Ovary (tissue), 9 donors: ENCODE measurements around the gene MTUS2. TPM values are rescaled to one million over a fixed set of nuclear protein-coding genes. Genes with fewer than 3 reads are reported as not detected.

Experiments used
- DNase-seq, 5 donors: peaks; one replicate each; pipeline ENCODE4 v3.0.0-alpha.2; 2019 to 2020
- H3K27ac ChIP-seq, 2 donors: fragments of 200-600 bp; one replicate each; pipeline versions ENCODE4 v1.5.1 to v1.8.0; 2019 to 2022
- H3K27me3 ChIP-seq: fragments of 200-600 bp; one replicate; pipeline ENCODE4 v1.8.0; 2022
- H3K36me3 ChIP-seq: fragments of 200-600 bp; sonication (generic); one replicate; pipeline ENCODE4 v1.5.1; 2019
- H3K4me1 ChIP-seq: one replicate; pipeline ENCODE4 v1.8.1; 2013; ENCODE audit warnings: mild to moderate bottlenecking, moderate library complexity; ENCODE audit not compliant: insufficient read depth
- H3K4me3 ChIP-seq: fragments of 200-600 bp; sonication (generic); one replicate; pipeline ENCODE4 v1.5.1; 2017
- H3K9me3 ChIP-seq, 2 donors: fragments of 200-600 bp in 1 of 2; sonication (generic) in 1 of 2; one replicate each; pipeline versions ENCODE4 v1.5.1 to v1.8.1; 2013 to 2019; ENCODE audit warnings: mild to moderate bottlenecking in 1 of 2, moderate library complexity in 1 of 2
- EP300 ChIP-seq: sonication (generic); formaldehyde crosslinking; IDR thresholded peaks from one replicate; pipeline ENCODE4 v1.6.1; 2017; ENCODE audit warnings: antibody characterized with exemption
- POLR2A ChIP-seq: fragments of 450-650 bp; IDR thresholded peaks from one replicate; pipeline ENCODE4 v1.6.1; 2017; ENCODE audit warnings: antibody characterized with exemption, mild to moderate bottlenecking, moderate library complexity
- WGBS, 3 donors: extraction: QIAGEN DNeasy Blood & Tissue Kit in 1 of 3; methylation state at CpG; one replicate each; pipeline versions ENCODE4 v1.1.5 to v1.1.7; 2013 to 2017; 5-methylcytosine and 5-hydroxymethylcytosine counted together
- intact Hi-C, 4 donors: fragments of 100-400 bp; cut with DNase I; formaldehyde crosslinking; loops; one replicate each; pipeline versions ENCODE4 v1.11.0 to v1.15.1; 2022 to 2023
- polyA plus RNA-seq, 2 donors: library from polyadenylated mRNA; stranded (reverse); fragments of 200-250 nt in 1 of 2; fragments of 350-450 nt in 1 of 2; fragmentation: Illumina TruSeq in 1 of 2; extraction: RNeasy Lipid Tissue Mini Kit (QIAGEN cat#74804) in 1 of 2; gene quantifications; one replicate each; pipeline ENCODE4 v1.2.3, GENCODE V29; 2013 to 2014
- total RNA-seq, 7 donors: library from RNA; depleted of rRNA in 2 of 7; stranded (reverse); fragments of >200 nt in 2 of 7; fragmentation: NEBNext Ultra II Directional in 3 of 7; extraction: Animal tissue kit (Norgen Biotek cat#: 25700) in 3 of 7; gene quantifications; one replicate each; pipeline versions ENCODE4 v1.1.0 to v1.2.4, GENCODE V29; 2016 to 2023
- TF ChIP-seq, protein P1 (sequence below), 3 donors: fragments of 450-650 bp in 2 of 3; fragments of 200-600 bp in 1 of 3; IDR thresholded peaks; one replicate each; pipeline versions ENCODE4 v1.5.1 to v1.8.0; 2016 to 2022; ENCODE audit warnings: antibody characterized with exemption in 3 of 3, mild to moderate bottlenecking in 1 of 3
- donor health status: DM: no; HTN: no; CAD: no; lungs with moderate emphysema.
- donor health status: DM: no; HTN: no; CAD: no.
- donor health status: Bipolar disorder and iron deficiency.
- donor health status: DM: yes; HTN: yes; CAD: no.
- donor health status: DM: no; HTN: no; CAD: no.
- donor health status: DM: yes; HTN: yes; CAD: no.

The MTUS2 gene
- total and polyA plus RNA-seq, 9 donors: 1.5 to 8.7 (median 5.4) TPM

DNA sequence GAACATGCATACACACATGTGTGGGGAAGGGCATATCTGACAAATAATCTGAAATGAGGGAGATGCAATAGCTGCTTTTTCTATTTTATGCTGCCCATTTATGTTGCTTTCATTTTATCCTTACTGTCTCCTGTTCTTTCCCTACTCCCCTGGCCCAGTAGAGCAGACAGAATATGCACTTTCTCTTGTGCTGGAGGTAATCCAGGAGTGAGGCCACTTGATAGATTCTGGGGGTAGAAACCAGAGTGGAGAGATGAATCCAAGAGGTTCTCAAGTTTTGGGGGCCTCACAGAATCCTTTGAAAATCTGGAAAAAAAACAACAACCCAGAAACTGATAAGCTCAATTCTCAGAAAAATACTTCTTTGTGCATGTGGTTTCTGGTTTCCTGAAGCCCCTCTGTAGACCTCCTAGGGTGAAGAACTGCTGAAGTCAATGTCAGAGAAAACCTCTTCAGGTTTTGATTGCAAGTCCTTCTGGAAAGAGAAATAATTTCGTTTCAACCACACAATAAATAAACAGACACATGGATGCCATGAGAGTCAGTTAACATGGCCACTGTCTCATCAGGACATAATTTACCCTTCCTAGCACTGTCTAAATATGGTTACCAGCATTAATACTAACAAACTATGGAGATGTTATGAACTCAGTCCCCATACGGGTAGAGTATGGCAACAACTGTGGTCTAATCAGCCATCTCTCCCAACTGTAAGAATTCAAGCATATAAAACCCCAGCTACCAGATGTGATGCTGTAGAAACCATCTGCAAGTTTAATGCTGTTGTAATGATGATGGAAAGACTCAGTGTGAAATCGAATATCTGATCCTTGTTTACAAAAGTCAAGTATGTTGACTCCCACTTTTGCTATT lies 419.8 kb downstream of the MTUS2 start:
- Histone ChIP-seq H3K4me1 (no peaks in the 10 kb centered on the region), H3K36me3 (no peaks in the 10 kb centered on the region), H3K4me3 (no peak overlapping the region), H3K27me3 (no peaks in the 10 kb centered on the region), H3K27ac (no peak overlapping the region), H3K9me3 (no peaks in the 10 kb centered on the region)
- no peak for TF ChIP-seq EP300
- TF ChIP-seq POLR2A: no peak
- TF ChIP-seq, protein P1, sequence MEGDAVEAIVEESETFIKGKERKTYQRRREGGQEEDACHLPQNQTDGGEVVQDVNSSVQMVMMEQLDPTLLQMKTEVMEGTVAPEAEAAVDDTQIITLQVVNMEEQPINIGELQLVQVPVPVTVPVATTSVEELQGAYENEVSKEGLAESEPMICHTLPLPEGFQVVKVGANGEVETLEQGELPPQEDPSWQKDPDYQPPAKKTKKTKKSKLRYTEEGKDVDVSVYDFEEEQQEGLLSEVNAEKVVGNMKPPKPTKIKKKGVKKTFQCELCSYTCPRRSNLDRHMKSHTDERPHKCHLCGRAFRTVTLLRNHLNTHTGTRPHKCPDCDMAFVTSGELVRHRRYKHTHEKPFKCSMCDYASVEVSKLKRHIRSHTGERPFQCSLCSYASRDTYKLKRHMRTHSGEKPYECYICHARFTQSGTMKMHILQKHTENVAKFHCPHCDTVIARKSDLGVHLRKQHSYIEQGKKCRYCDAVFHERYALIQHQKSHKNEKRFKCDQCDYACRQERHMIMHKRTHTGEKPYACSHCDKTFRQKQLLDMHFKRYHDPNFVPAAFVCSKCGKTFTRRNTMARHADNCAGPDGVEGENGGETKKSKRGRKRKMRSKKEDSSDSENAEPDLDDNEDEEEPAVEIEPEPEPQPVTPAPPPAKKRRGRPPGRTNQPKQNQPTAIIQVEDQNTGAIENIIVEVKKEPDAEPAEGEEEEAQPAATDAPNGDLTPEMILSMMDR (IDR thresholded peaks at IDR 0.05): no peak
- intact Hi-C loops: no loop called here
- WGBS, 3 donors: 14 to 28% (median 18%) methylated on average over 3 of the region's 3 CpGs
- DNase-seq: no peak

DNA sequence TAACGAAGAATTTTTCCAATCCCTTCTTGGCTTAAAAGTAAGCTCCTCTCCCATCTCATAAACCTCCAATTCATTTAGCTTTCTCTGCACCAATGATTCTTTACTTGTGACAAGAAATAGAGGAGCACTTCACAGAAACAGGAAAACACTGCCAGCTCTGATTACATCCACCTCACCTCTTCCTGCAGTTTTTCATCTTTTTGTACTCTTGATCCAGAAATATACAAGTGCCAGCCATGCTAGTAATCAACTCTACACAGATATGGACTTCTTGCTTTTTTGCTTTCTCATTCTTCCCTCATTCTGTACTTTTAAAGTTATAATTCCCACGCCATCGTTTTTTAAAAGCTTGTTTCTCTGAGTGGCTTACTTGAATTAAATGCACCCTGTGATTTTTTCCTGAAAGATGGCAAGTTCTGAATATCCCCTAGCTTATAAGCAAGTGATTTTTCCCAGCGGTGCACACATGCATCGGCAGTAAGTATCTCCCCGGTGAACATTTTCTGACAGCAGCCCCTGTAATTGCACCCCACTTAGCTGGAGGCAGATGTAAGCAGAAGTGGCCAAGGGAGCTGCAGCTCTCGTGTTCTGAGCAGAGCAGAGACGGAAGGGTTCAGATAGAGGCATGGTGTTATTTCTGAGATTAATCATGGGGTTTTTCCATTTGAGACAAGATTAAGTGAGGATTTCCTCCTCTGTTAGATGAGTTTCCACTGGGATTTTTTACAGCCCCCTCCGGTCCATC lies 434.7 kb downstream of the MTUS2 start:
- H3K4me3 ChIP-seq: no peak overlapping the region
- WGBS, 3 donors: 52 to 63% (median 54%) methylated on average over 9 of the region's 9 CpGs
- H3K4me1 ChIP-seq: no peaks in the 10 kb centered on the region
- DNase-seq: no peak
- no peaks in the 10 kb centered on the region for H3K36me3 ChIP-seq
- no peaks in the 10 kb centered on the region for H3K27me3 ChIP-seq
- TF ChIP-seq EP300: no peak
- no peak for TF ChIP-seq POLR2A
- TF ChIP-seq, protein P1 (IDR thresholded peaks at IDR 0.05): no peak
- H3K27ac ChIP-seq: no peak overlapping the region
- H3K9me3 ChIP-seq: no peaks in the 10 kb centered on the region
- intact Hi-C loops: no loop called here

DNA sequence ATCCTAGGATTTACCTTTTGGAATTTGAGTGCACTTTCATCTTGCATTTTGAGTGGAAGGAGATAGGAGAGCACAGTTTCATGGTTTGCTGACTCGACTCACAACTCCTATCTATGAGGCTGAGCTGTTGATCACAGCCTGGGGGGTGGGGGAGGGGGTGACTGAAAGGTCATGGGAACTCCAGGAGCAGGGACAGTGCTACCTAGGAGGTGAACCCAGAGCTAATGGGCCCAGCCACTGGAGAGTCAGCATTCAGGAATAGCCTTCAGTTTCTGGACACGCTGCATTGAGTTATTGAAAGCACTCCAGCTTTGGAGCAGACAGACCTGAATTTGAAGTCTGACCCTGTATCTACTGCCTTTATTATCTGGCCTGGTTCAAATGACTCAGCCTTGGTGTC lies 435.4 kb downstream of the MTUS2 start:
- TF ChIP-seq, protein P1 (IDR thresholded peaks at IDR 0.05): no peak
- TF ChIP-seq POLR2A (no peak), EP300 (no peak)
- Histone ChIP-seq H3K27me3 (no peaks in the 10 kb centered on the region), H3K4me3 (no peak overlapping the region), H3K9me3 (no peaks in the 10 kb centered on the region), H3K36me3 (no peaks in the 10 kb centered on the region), H3K27ac (no peak overlapping the region), H3K4me1 (no peaks in the 10 kb centered on the region)
- DNase-seq: no peak
- 67 to 89% (median 76%) methylated on average over 2 of the region's 2 CpGs for WGBS, 3 donors
- intact Hi-C loops: no loop called here

DNA sequence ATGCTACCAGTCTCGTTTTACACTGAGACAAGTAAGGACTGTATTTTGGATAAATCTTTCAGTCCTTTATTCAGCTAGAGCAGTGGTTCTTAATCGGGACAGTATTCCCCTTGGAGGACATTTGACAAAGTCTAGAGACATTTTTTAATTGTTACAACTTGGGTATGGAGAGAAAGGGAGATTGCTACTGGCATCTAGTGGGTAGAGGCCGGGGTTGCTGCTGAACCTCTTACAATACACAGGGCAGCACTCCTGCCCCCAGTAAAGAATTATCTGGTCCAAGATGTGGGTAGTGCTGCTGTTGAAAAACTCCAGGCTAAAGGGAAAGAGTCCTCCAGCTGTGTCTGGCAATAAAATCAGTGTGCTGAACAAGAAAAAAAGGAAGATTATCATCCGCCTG lies 440.5 kb downstream of the MTUS2 start:
- H3K4me1 ChIP-seq: no peaks in the 10 kb centered on the region
- no peaks in the 10 kb centered on the region for H3K36me3 ChIP-seq
- no peak overlapping the region for H3K4me3 ChIP-seq
- H3K27me3 ChIP-seq: no peaks in the 10 kb centered on the region
- 4 to 17% (median 8%) methylated on average over 4 of the region's 4 CpGs for WGBS, 3 donors
- DNase-seq: no peak
- no peak for TF ChIP-seq EP300
- TF ChIP-seq, protein P1 (IDR thresholded peaks at IDR 0.05): no peak
- TF ChIP-seq POLR2A: no peak
- intact Hi-C loops: no loop called here
- H3K9me3 ChIP-seq: no peaks in the 10 kb centered on the region
- H3K27ac ChIP-seq: no peak overlapping the region
